A549 (cell line): ENCODE results near the gene TBC1D14. TPM values are rescaled to one million over a fixed set of nuclear protein-coding genes. Genes with fewer than 3 reads are reported as not detected.

ENCODE experiments used
- ATAC-seq, 2 experiments: fragments of 200-7000 bp in 1 of 2; fragments of >200 bp in 1 of 2; cut with Nextera tagmentation in 1 of 2; cut with Tn5 transposase in 1 of 2; 3 replicates each; pipeline versions ENCODE4 v1.8.0 to v1.9.1; 2018 to 2020; ENCODE audit warnings: mild to moderate bottlenecking in 1 of 2, moderate library complexity in 1 of 2
- CTCF ChIA-PET: fragments of 300-600 bp; sonication (Branson Sonifier 250); formaldehyde crosslinking; extraction: SDS; loops from one replicate; lab custom pipeline; 2021; ENCODE audit warnings: antibody characterized with exemption, inconsistent platforms; lab: Yijun Ruan, JAX
- POLR2A ChIA-PET: fragments of 350-600 bp; formaldehyde crosslinking; extraction: SDS; loops from one replicate; lab custom pipeline; 2021; ENCODE audit warnings: antibody characterized with exemption, inconsistent platforms; lab: Yijun Ruan, JAX
- DNase-seq, 2 experiments: peaks; one replicate each; pipeline versions ENCODE4 v3.0.0 to v3.0.0-alpha.2; 2011 to 2016; ENCODE audit warnings: low read depth in 1 of 2, low spot score in 1 of 2
- FAIRE-seq: peaks from 2 replicates; lab custom pipeline; 2011; peaks lifted over from hg19 to GRCh38; lab: Jason Lieb, UNC
- H3K27ac ChIP-seq, 2 experiments: fragments of >200 bp; sonication (Bioruptor Twin); formaldehyde crosslinking; 3 replicates each; pipeline ENCODE4 v1.5.1; 2016 to 2017
- H3K4me1 ChIP-seq: fragments of >200 bp; sonication (Bioruptor Twin); formaldehyde crosslinking; 3 replicates; pipeline ENCODE4 v1.6.1; 2016
- H3K4me2 ChIP-seq: fragments of >200 bp; sonication (Bioruptor Twin); formaldehyde crosslinking; 3 replicates; pipeline ENCODE4 v1.6.1; 2016
- H3K4me3 ChIP-seq: fragments of >200 bp; sonication (Bioruptor Twin); formaldehyde crosslinking; 3 replicates; pipeline ENCODE4 v1.5.1; 2016
- H3K9me3 ChIP-seq: fragments of >200 bp; sonication (Bioruptor Twin); formaldehyde crosslinking; 3 replicates; pipeline ENCODE4 v1.6.1; 2016
- CBX2 ChIP-seq: fragments of 200-600 bp; sonication (generic); IDR thresholded peaks from 2 replicates; pipeline ENCODE4 v1.6.1; 2016; ENCODE audit warnings: low read depth, mild to moderate bottlenecking, borderline replicate concordance
- CEBPB ChIP-seq, 2 experiments: fragments of >200 bp in 1 of 2; sonication (Bioruptor Twin) in 1 of 2; formaldehyde crosslinking in 1 of 2; IDR thresholded peaks; 2 replicates each; pipeline ENCODE4 v1.6.1; 2012 to 2016
- CHD2 ChIP-seq: fragments of 150-350 bp; IDR thresholded peaks from 2 replicates; pipeline ENCODE4 v1.6.1; 2014; ENCODE audit warnings: low read length; ENCODE audit not compliant: partially characterized antibody
- CHD4 ChIP-seq: fragments of 200-600 bp; sonication (generic); IDR thresholded peaks from 2 replicates; pipeline ENCODE4 v1.6.1; 2016; ENCODE audit warnings: antibody characterized with exemption, mild to moderate bottlenecking, borderline replicate concordance
- EHF ChIP-seq: fragments of 250-450 bp; sonication (Bioruptor Pico); IDR thresholded peaks from 2 replicates; pipeline ENCODE4 v1.5.0; 2020; ENCODE audit warnings: mild to moderate bottlenecking
- EHMT2 ChIP-seq: fragments of 200-600 bp; sonication (generic); IDR thresholded peaks from 2 replicates; pipeline ENCODE4 v1.6.1; 2016; ENCODE audit warnings: antibody characterized with exemption, low read depth, mild to moderate bottlenecking, moderate library complexity
- ESRRA ChIP-seq: fragments of 150-350 bp; IDR thresholded peaks from 2 replicates; pipeline ENCODE4 v1.6.1; 2014; ENCODE audit warnings: mild to moderate bottlenecking, low read length, borderline replicate concordance
- FOSB ChIP-seq: fragments of 250-450 bp; sonication (Bioruptor Pico); IDR thresholded peaks from 2 replicates; pipeline ENCODE4 v1.5.0; 2020; ENCODE audit warnings: mild to moderate bottlenecking, moderate library complexity
- FOSL2 ChIP-seq, 2 experiments: fragments of 450-650 bp in 1 of 2; fragments of >200 bp in 1 of 2; sonication (Bioruptor Twin) in 1 of 2; formaldehyde crosslinking; IDR thresholded peaks; 2 replicates each; pipeline versions ENCODE4 v1.5.0 to v1.6.1; 2016 to 2020; ENCODE audit warnings: mild to moderate bottlenecking in 1 of 2, moderate library complexity in 1 of 2
- GATA3 ChIP-seq: IDR thresholded peaks from 2 replicates; pipeline ENCODE4 v1.6.1; 2012; ENCODE audit warnings: borderline replicate concordance
- HEYL ChIP-seq: fragments of 250-450 bp; sonication (Bioruptor Pico); IDR thresholded peaks from 2 replicates; pipeline ENCODE4 v1.8.0; 2021; ENCODE audit warnings: mild to moderate bottlenecking, moderate library complexity
- HOXB13 ChIP-seq: fragments of 250-450 bp; sonication (Bioruptor Pico); IDR thresholded peaks from 2 replicates; pipeline ENCODE4 v1.5.0; 2020; ENCODE audit warnings: low read depth, mild to moderate bottlenecking, moderate library complexity
- JUNB ChIP-seq: fragments of >200 bp; sonication (Bioruptor Twin); formaldehyde crosslinking; IDR thresholded peaks from 2 replicates; pipeline ENCODE4 v1.6.1; 2016
- MAFK ChIP-seq: fragments of 450-650 bp; IDR thresholded peaks from 2 replicates; pipeline ENCODE4 v1.6.1; 2014; ENCODE audit not compliant: partially characterized antibody
- MYC ChIP-seq: IDR thresholded peaks from 2 replicates; pipeline ENCODE4 v1.6.1; 2012; ENCODE audit warnings: mild to moderate bottlenecking, inconsistent platforms, low read length, improper control_type of control experiment, borderline replicate concordance
- NFE2L2 ChIP-seq: fragments of 150-350 bp; conservative IDR thresholded peaks from 2 replicates; pipeline ENCODE4 v1.6.1; 2014; ENCODE audit warnings: low read length
- POLR2A ChIP-seq: IDR thresholded peaks from 2 replicates; pipeline ENCODE4 v1.6.1; 2012; ENCODE audit warnings: mild to moderate bottlenecking, low read length
- RAD21 ChIP-seq, 2 experiments: fragments of >200 bp in 1 of 2; sonication (Bioruptor Twin) in 1 of 2; formaldehyde crosslinking in 1 of 2; IDR thresholded peaks in 1 of 2; conservative IDR thresholded peaks in 1 of 2; 2 replicates in 1 of 2; 3 replicates in 1 of 2; pipeline ENCODE4 v1.6.1; 2012 to 2018; ENCODE audit warnings: inconsistent platforms in 1 of 2
- RCOR1 ChIP-seq: fragments of 150-350 bp; IDR thresholded peaks from 2 replicates; pipeline ENCODE4 v1.6.1; 2014; ENCODE audit warnings: antibody characterized with exemption, low read length, low read depth
- TP53 ChIP-seq: fragments of 250-450 bp; sonication (Bioruptor Pico); IDR thresholded peaks from 2 replicates; pipeline ENCODE4 v1.5.0; 2021; ENCODE audit warnings: mild to moderate bottlenecking, moderate library complexity
- ZFP36 ChIP-seq: fragments of 450-650 bp; IDR thresholded peaks from 2 replicates; pipeline ENCODE4 v1.6.1; 2014; ENCODE audit warnings: borderline replicate concordance; ENCODE audit not compliant: partially characterized antibody
- WGBS: methylation state at CpG from one replicate; pipeline ENCODE4 v1.1.6; 2017; ENCODE audit errors: missing lambda C conversion rate; 5-methylcytosine and 5-hydroxymethylcytosine counted together
- polyA plus RNA-seq, 4 experiments: library from polyadenylated mRNA; depleted of rRNA in 3 of 4; stranded (reverse); fragments of >200 nt; fragmentation: RNase III in 1 of 4; extraction: RNeasy Plus Mini Kit Qiagen cat#74134 plus additional on column Dnase treatment in 1 of 4; gene quantifications; 2 replicates in 3 of 4; 3 replicates in 1 of 4; pipeline ENCODE4 v1.2.3, GENCODE V29; 2011 to 2017
- TF ChIP-seq, protein P1 (sequence below): fragments of 250-450 bp; sonication (Bioruptor Pico); IDR thresholded peaks from 2 replicates; pipeline ENCODE4 v1.5.0; 2020; ENCODE audit warnings: low read depth, mild to moderate bottlenecking, moderate library complexity
- TF ChIP-seq, protein P2 (sequence below): fragments of >200 bp; sonication (Bioruptor Twin); formaldehyde crosslinking; IDR thresholded peaks from 2 replicates; pipeline ENCODE4 v1.6.1; 2016
- TF ChIP-seq, protein P3 (sequence below): fragments of 250-450 bp; sonication (Bioruptor Pico); IDR thresholded peaks from 2 replicates; pipeline ENCODE4 v1.5.0; 2021; ENCODE audit warnings: mild to moderate bottlenecking, moderate library complexity, borderline replicate concordance
- TF ChIP-seq, protein P4 (sequence below): fragments of 200-600 bp; sonication (generic); IDR thresholded peaks from 2 replicates; pipeline ENCODE4 v1.6.1; 2016; ENCODE audit warnings: antibody characterized with exemption, mild to moderate bottlenecking, moderate library complexity
- TF ChIP-seq, protein P5 (sequence below): IDR thresholded peaks from 2 replicates; pipeline ENCODE4 v1.6.1; 2012
- TF ChIP-seq, protein P6 (sequence below): fragments of 150-350 bp; IDR thresholded peaks from 2 replicates; pipeline ENCODE4 v1.6.1; 2014; ENCODE audit warnings: low read depth, mild to moderate bottlenecking, low read length

Gene TBC1D14
- polyA plus RNA-seq, 2 of the 4 experiments (the other 2 are of a cell fraction) = 30.2 to 39.0 TPM

DNA sequence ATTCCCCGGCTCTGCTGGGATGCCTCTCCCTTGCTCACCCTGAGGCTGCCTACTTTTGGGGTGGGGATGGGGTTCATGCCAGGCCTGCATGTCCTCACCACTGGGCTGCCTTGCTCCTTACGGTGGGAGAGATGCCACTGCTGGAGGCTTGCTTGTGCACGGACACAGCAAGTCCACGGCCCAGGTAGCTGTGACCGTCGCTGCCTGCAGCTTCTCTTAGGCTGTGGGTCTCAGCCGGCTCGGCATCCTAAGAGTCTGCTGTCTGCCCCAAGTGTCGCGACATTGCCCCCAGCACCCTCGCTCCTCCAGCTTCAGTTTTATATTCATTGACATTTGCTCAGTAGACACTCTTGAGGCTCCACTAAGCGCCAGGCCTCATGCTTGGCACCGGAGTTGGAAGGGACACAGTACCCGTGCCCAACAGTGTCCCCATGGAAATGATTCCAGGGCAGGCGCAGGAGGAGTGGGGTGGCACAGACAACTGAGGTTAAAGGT, 58.3 kb downstream of the TBC1D14 start:
- Histone ChIP-seq H3K4me2 (no peak overlapping the region), H3K9me3 (no peaks in the 10 kb centered on the region), H3K27ac (no peak overlapping the region), H3K4me3 (no peak overlapping the region), H3K4me1 (peaks cover 4% of the 10 kb centered on the region; the same call in 2 of the 3 replicates)
- ATAC-seq (no peak), DNase-seq (no peak), FAIRE-seq (no peak)
- TF ChIP-seq TP53 (CRISPR knock-in tag) (no peak), ZFP36 (no peak), GATA3 (no peak), CHD2 (no peak), CEBPB (IDR thresholded peaks at IDR 0.05) (no peak), EHF (no peak), CHD4 (no peak), FOSL2 (IDR thresholded peaks at IDR 0.05) (no peak), FOSL2 (CRISPR knock-in tag; IDR thresholded peaks at IDR 0.05) (no peak), MAFK (no peak)
- TF ChIP-seq, protein P1, sequence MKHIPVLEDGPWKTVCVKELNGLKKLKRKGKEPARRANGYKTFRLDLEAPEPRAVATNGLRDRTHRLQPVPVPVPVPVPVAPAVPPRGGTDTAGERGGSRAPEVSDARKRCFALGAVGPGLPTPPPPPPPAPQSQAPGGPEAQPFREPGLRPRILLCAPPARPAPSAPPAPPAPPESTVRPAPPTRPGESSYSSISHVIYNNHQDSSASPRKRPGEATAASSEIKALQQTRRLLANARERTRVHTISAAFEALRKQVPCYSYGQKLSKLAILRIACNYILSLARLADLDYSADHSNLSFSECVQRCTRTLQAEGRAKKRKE (CRISPR knock-in tag) = no peak
- TF ChIP-seq, protein P2, sequence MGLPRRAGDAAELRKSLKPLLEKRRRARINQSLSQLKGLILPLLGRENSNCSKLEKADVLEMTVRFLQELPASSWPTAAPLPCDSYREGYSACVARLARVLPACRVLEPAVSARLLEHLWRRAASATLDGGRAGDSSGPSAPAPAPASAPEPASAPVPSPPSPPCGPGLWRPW = no peak
- TF ChIP-seq, protein P3, sequence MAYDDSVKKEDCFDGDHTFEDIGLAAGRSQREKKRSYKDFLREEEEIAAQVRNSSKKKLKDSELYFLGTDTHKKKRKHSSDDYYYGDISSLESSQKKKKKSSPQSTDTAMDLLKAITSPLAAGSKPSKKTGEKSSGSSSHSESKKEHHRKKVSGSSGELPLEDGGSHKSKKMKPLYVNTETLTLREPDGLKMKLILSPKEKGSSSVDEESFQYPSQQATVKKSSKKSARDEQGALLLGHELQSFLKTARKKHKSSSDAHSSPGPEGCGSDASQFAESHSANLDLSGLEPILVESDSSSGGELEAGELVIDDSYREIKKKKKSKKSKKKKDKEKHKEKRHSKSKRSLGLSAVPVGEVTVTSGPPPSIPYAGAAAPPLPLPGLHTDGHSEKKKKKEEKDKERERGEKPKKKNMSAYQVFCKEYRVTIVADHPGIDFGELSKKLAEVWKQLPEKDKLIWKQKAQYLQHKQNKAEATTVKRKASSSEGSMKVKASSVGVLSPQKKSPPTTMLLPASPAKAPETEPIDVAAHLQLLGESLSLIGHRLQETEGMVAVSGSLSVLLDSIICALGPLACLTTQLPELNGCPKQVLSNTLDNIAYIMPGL (CRISPR knock-in tag) = no peak
- POLR2A ChIA-PET = no interaction called here
- 92% methylated on average over 10 of the region's 15 CpGs for WGBS
- CTCF ChIA-PET = no interaction called here

DNA sequence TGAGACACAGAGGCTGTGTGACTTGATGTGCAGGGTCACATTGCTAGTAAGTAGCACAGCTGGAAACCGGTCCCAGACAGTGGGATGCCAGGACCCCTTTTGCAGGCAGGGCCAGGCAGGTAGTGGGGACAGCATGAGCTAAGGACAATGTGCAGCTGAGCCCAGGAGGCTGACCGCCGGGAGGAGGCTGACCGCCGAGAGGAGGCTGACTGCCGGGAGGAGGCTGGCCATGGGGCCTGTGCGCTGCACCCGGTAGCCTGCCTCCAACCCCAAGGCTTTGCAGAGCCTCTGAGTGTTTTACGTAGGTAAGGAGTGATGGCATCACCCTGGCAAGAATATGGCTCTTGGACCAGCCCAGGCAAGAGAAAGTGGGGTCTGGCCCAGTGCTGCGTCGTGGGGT, 58.9 kb downstream of the TBC1D14 start:
- no peak overlapping the region for H3K4me3 ChIP-seq
- ATAC-seq = no peak
- POLR2A ChIA-PET = no interaction called here
- H3K4me1 ChIP-seq = no peaks in the 10 kb centered on the region
- no peak for DNase-seq
- TF ChIP-seq ESRRA = no peak
- TF ChIP-seq RAD21 (conservative IDR thresholded peaks at IDR 0.05 in 1 of 2, IDR thresholded peaks at IDR 0.05 in 1 of 2) = no peak
- no peak for TF ChIP-seq CBX2
- TF ChIP-seq, protein P4, sequence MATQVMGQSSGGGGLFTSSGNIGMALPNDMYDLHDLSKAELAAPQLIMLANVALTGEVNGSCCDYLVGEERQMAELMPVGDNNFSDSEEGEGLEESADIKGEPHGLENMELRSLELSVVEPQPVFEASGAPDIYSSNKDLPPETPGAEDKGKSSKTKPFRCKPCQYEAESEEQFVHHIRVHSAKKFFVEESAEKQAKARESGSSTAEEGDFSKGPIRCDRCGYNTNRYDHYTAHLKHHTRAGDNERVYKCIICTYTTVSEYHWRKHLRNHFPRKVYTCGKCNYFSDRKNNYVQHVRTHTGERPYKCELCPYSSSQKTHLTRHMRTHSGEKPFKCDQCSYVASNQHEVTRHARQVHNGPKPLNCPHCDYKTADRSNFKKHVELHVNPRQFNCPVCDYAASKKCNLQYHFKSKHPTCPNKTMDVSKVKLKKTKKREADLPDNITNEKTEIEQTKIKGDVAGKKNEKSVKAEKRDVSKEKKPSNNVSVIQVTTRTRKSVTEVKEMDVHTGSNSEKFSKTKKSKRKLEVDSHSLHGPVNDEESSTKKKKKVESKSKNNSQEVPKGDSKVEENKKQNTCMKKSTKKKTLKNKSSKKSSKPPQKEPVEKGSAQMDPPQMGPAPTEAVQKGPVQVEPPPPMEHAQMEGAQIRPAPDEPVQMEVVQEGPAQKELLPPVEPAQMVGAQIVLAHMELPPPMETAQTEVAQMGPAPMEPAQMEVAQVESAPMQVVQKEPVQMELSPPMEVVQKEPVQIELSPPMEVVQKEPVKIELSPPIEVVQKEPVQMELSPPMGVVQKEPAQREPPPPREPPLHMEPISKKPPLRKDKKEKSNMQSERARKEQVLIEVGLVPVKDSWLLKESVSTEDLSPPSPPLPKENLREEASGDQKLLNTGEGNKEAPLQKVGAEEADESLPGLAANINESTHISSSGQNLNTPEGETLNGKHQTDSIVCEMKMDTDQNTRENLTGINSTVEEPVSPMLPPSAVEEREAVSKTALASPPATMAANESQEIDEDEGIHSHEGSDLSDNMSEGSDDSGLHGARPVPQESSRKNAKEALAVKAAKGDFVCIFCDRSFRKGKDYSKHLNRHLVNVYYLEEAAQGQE = no peak
- TF ChIP-seq, protein P5, sequence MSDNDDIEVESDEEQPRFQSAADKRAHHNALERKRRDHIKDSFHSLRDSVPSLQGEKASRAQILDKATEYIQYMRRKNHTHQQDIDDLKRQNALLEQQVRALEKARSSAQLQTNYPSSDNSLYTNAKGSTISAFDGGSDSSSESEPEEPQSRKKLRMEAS = no peak
- TF ChIP-seq, protein P6, sequence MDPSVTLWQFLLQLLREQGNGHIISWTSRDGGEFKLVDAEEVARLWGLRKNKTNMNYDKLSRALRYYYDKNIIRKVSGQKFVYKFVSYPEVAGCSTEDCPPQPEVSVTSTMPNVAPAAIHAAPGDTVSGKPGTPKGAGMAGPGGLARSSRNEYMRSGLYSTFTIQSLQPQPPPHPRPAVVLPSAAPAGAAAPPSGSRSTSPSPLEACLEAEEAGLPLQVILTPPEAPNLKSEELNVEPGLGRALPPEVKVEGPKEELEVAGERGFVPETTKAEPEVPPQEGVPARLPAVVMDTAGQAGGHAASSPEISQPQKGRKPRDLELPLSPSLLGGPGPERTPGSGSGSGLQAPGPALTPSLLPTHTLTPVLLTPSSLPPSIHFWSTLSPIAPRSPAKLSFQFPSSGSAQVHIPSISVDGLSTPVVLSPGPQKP = no peak
- no peak for TF ChIP-seq JUNB
- no peak for TF ChIP-seq HOXB13 (CRISPR knock-in tag)
- no peak for TF ChIP-seq MYC
- no peak for TF ChIP-seq EHMT2
- no peak for TF ChIP-seq CEBPB (IDR thresholded peaks at IDR 0.05)
- TF ChIP-seq RCOR1 = no peak
- TF ChIP-seq ZFP36 = no peak
- TF ChIP-seq POLR2A = no peak
- no peak for TF ChIP-seq CHD4
- no peak for TF ChIP-seq CHD2
- TF ChIP-seq FOSB (CRISPR knock-in tag) = no peak
- no peak for TF ChIP-seq HEYL
- TF ChIP-seq NFE2L2 = no peak
- TF ChIP-seq, all 56 proteins: peak for 0
- H3K4me2 ChIP-seq = no peak overlapping the region
- FAIRE-seq = no peak
- WGBS = 84% methylated on average over 10 of the region's 11 CpGs
- CTCF ChIA-PET = no interaction called here
- no peak overlapping the region for H3K27ac ChIP-seq
- no peaks in the 10 kb centered on the region for H3K9me3 ChIP-seq
